Mammary epithelial cell (primary cell): ENCODE data around the gene RNPEPL1.

Experiments
- EZH2 ChIP-seq: IDR thresholded peaks from 2 replicates; pipeline ENCODE4 v1.6.1; 2012; ENCODE audit warnings: low read length, inconsistent platforms, borderline replicate concordance
- TF ChIP-seq, protein P1 (sequence below), 2 donors: IDR thresholded peaks in 1 of 2; conservative IDR thresholded peaks in 1 of 2; 2 replicates each; pipeline ENCODE4 v1.5.1; 2011 to 2012; ENCODE audit warnings: inconsistent platforms in 2 of 2, low read length in 2 of 2, mild to moderate bottlenecking in 2 of 2, control low read depth in 1 of 2, low read depth in 1 of 2; ENCODE audit not compliant: insufficient read depth in 1 of 2; ENCODE audit errors: extremely low read depth in 1 of 2

DNA sequence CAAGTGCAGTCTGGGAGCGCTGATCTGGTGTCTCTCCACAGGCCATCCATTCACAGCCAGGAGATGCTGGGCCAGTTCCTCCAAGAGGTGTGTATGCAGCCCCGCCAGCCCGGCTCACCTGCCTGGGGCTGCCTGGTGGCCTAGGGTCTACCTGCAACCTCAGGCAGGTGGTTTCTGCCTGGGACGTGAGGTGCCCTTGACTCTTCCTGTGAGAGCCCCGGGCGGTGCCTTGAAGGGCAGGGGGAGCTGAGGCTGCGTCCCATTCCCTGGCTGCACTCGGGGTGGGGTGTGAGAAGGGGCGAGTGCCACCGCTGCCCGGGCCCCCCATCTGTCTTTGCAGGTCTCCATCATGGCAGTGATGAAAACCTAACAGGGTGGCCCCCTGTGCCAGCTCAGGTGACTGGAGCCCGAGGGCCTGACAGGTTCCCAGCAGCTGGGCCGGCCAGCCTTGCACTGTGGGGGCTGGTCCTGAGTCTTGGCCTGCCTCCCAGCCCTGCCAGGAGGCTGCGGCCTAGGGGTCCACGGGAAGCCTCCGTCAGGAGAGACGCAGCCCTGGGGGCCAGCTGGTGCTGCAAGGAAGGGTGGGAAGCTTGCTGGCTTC lies 30.1 kb downstream of the RNPEPL1 start:
- TF ChIP-seq, protein P1, sequence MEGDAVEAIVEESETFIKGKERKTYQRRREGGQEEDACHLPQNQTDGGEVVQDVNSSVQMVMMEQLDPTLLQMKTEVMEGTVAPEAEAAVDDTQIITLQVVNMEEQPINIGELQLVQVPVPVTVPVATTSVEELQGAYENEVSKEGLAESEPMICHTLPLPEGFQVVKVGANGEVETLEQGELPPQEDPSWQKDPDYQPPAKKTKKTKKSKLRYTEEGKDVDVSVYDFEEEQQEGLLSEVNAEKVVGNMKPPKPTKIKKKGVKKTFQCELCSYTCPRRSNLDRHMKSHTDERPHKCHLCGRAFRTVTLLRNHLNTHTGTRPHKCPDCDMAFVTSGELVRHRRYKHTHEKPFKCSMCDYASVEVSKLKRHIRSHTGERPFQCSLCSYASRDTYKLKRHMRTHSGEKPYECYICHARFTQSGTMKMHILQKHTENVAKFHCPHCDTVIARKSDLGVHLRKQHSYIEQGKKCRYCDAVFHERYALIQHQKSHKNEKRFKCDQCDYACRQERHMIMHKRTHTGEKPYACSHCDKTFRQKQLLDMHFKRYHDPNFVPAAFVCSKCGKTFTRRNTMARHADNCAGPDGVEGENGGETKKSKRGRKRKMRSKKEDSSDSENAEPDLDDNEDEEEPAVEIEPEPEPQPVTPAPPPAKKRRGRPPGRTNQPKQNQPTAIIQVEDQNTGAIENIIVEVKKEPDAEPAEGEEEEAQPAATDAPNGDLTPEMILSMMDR (conservative IDR thresholded peaks at IDR 0.05 in 1 of 2, IDR thresholded peaks at IDR 0.05 in 1 of 2; ENCODE audit: extremely low read depth in 1 of 2, insufficient read depth in 1 of 2, low read depth in 1 of 2, low read length in 2 of 2), result no peak
- TF ChIP-seq EZH2, result no peak
